ENCODE data around the gene WSCD2. TPM values are rescaled to one million over a fixed set of nuclear protein-coding genes. Genes with fewer than 3 reads are reported as not detected.

WSCD2 gene
- total and polyA plus RNA-seq, 5 donors from 2014 or later: 0.23 to 2.3 (median 1.6) TPM

- H3K4me3 Mint-ChIP-seq: peak overlapping the region in 1 of 4 donors; percentile 4
These were observed 170.4 kb downstream of the WSCD2 start for GRCh38 chr12:108299516-108299915.

More at GRCh38 chr12:108299516-108299915, 170.4 kb downstream of the WSCD2 start:
- no peak for ATAC-seq (ENCODE audit: low read depth in 2 of 2)
- Histone ChIP-seq H3K4me3 (ENCODE audit: low read depth, low read length) (no peak overlapping the region), H3K27ac (ENCODE audit: insufficient read depth, low read length, poor library complexity, severe bottlenecking) (no peak overlapping the region), H3K4me1 (ENCODE audit: control insufficient read depth, insufficient read depth, low read length, poor library complexity, severe bottlenecking) (peaks cover 66% of the 10 kb centered on the region), H3K9me3 (ENCODE audit: control insufficient read depth in 2 of 2, low read length in 2 of 2) (no peaks in the 10 kb centered on the region), H3K36me3 (ENCODE audit: control insufficient read depth, insufficient read depth, low read length) (no peaks in the 10 kb centered on the region), H3K27me3 (ENCODE audit: control insufficient read depth, insufficient read depth, low read length) (no peaks in the 10 kb centered on the region)
- DNase-seq: no peak
- Mint-ChIP-seq H3K4me1 (peaks cover 10 to 83% (median 39%) of the 10 kb centered on the region in 4 donors), H3K9me3 (peaks cover 0 to 3% (median 0%) of the 10 kb centered on the region in 7 donors), H3K27me3 (no peaks in the 10 kb centered on the region), H3K36me3 (no peaks in the 10 kb centered on the region), H3K27ac (peak overlapping the region; percentile 61 to 72 (median 65))

Other genes starting within 250 kb of the WSCD2 start
- 1.1 TPM for gene CMKLR1, start 210.0 kb downstream of the WSCD2 start, total RNA-seq
- gene CMKLR1, start 210.0 kb downstream of the WSCD2 start, polyA plus RNA-seq: 1 to 10 TPM in 1 of 4 donors, under 1 TPM in 3; 0.18 to 1.6 (median 0.29) TPM